Measurements from ENCODE around the gene LYL1. TPM values are rescaled to one million over a fixed set of nuclear protein-coding genes. Genes with fewer than 3 reads are reported as not detected.

The LYL1 gene
- total RNA-seq, 1 experiment from 2014 or later: 0.59 TPM

DNA sequence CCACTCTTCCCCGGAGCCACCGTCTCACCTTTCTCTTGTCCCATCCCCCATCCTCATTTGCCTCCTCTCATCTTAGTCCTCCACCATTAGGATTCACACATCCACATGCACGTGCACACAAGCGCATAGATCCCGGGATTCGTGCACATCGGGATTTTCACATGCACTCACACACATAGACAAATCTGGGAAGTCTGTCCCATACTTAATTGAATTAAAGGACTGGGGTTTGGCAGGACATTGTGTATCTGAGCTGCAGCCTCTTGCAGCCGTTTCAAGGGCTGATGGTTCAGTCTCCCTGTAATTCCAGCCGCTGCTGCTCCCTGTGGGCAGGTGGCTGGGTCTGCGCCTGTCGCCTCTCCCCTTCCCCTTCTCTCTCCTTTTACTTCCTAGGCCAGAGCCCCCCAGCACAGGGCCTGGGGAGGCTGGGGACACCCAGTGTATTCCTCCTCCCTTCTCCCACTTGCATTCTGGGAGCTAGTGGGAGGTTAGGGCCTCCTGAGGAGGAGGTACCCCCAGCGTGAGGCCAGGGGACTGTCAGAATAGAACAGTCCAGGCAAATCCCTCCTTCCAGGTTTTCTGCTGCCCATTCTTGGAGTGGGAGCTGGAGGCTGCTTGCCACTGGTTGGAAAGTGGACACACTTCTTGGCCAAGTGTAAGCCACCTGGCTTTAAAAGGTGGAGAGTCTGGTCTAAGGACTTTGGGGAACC, 43.6 kb downstream of the LYL1 start:
- Histone ChIP-seq H3K4me1 (0 out of 2 replicates have a peak, but pooled peaks cover under 1% of the 10 kb centered on the region), H3K9me3 (no peaks in the 10 kb centered on the region), H3K27me3 (replicated peaks; ENCODE audit: control insufficient read depth, insufficient read depth, low read length) (peaks cover 3% of the 10 kb centered on the region), H3K36me3 (ENCODE audit: control insufficient read depth, insufficient read depth, low read length) (no peaks in the 10 kb centered on the region), H3K4me3 (ENCODE audit: low read depth, low read length) (no peak overlapping the region)
- TF ChIP-seq, protein P1, sequence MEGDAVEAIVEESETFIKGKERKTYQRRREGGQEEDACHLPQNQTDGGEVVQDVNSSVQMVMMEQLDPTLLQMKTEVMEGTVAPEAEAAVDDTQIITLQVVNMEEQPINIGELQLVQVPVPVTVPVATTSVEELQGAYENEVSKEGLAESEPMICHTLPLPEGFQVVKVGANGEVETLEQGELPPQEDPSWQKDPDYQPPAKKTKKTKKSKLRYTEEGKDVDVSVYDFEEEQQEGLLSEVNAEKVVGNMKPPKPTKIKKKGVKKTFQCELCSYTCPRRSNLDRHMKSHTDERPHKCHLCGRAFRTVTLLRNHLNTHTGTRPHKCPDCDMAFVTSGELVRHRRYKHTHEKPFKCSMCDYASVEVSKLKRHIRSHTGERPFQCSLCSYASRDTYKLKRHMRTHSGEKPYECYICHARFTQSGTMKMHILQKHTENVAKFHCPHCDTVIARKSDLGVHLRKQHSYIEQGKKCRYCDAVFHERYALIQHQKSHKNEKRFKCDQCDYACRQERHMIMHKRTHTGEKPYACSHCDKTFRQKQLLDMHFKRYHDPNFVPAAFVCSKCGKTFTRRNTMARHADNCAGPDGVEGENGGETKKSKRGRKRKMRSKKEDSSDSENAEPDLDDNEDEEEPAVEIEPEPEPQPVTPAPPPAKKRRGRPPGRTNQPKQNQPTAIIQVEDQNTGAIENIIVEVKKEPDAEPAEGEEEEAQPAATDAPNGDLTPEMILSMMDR (IDR thresholded peaks at IDR 0.05; ENCODE audit: insufficient read depth in 1 of 2, low read depth in 1 of 2, low read length in 1 of 2, severe bottlenecking in 1 of 2, unreplicated experiment in 1 of 2): peak in 1 of 2 experiments; percentile 12
- ChIA-PET POLR2A (no interaction called here), CTCF (interaction anchor here (0.6 to 8.0 kb wide), 3 partner anchors 66 to 93 kb away, joined by 3 to 84 read pairs (median 41); no protein-coding TSS in a partner anchor)
- intact Hi-C loops (cut with micrococcal nuclease; ENCODE audit: unreplicated experiment): no loop called here
- Mint-ChIP-seq H3K4me3 (ENCODE audit: unreplicated experiment) (no peak overlapping the region), H3K9me3 (ENCODE audit: unreplicated experiment) (no peaks in the 10 kb centered on the region), H3K36me3 (ENCODE audit: insufficient read depth, unreplicated experiment) (no peaks in the 10 kb centered on the region), H3K27me3 (ENCODE audit: insufficient read depth, unreplicated experiment) (peaks cover 19% of the 10 kb centered on the region), H3K4me1 (ENCODE audit: low read depth, unreplicated experiment) (no peaks in the 10 kb centered on the region), H3K27ac (ENCODE audit: unreplicated experiment) (no peak overlapping the region)
- no TSS peak for BruUV-seq (replicated peaks)
- DNase-seq: no peak

DNA sequence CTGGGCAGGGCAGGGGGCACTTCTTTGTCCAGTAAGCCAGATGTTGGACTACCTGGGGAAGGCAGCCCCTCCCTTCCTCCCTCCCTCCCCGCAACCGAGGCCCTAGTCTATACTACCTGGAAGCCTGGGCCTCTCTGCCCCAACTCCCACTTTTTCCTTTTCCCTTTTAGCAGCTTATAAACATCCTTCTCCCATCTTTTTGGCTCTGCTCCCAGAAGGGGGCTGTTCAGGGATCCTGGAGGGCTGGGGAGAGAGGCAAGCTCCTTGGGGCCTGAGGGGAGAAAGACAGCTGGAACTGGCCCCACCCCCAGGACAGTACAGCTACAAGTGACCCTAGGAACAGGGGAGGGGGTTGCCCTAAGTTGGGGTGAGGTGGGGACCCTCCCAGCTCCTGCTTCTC, 44.9 kb downstream of the LYL1 start:
- Mint-ChIP-seq H3K27me3 (ENCODE audit: insufficient read depth, unreplicated experiment) (peaks cover 19% of the 10 kb centered on the region), H3K4me3 (ENCODE audit: unreplicated experiment) (no peak overlapping the region), H3K36me3 (ENCODE audit: insufficient read depth, unreplicated experiment) (no peaks in the 10 kb centered on the region), H3K4me1 (ENCODE audit: low read depth, unreplicated experiment) (no peaks in the 10 kb centered on the region), H3K27ac (ENCODE audit: unreplicated experiment) (no peak overlapping the region), H3K9me3 (ENCODE audit: unreplicated experiment) (no peaks in the 10 kb centered on the region)
- H3K27me3 ChIP-seq (replicated peaks; ENCODE audit: control insufficient read depth, insufficient read depth, low read length): peaks cover 7% of the 10 kb centered on the region
- intact Hi-C loops (cut with micrococcal nuclease; ENCODE audit: unreplicated experiment): no loop called here
- CTCF ChIA-PET: interaction anchor here (5.3 to 8.0 kb wide), 2 partner anchors 79 to 92 kb away, joined by 41 to 84 read pairs; no protein-coding TSS in a partner anchor
- POLR2A ChIA-PET: no interaction called here
- TF ChIP-seq, protein P1 (IDR thresholded peaks at IDR 0.05; ENCODE audit: insufficient read depth in 1 of 2, low read depth in 1 of 2, low read length in 1 of 2, severe bottlenecking in 1 of 2, unreplicated experiment in 1 of 2): no peak
- H3K4me3 ChIP-seq (ENCODE audit: low read depth, low read length): no peak overlapping the region
- H3K4me1 ChIP-seq: 0 out of 2 replicates have a peak, but pooled peaks cover 10% of the 10 kb centered on the region
- BruUV-seq (replicated peaks): no TSS peak
- no peaks in the 10 kb centered on the region for H3K36me3 ChIP-seq (ENCODE audit: control insufficient read depth, insufficient read depth, low read length)
- no peak for DNase-seq
- H3K9me3 ChIP-seq: no peaks in the 10 kb centered on the region

DNA sequence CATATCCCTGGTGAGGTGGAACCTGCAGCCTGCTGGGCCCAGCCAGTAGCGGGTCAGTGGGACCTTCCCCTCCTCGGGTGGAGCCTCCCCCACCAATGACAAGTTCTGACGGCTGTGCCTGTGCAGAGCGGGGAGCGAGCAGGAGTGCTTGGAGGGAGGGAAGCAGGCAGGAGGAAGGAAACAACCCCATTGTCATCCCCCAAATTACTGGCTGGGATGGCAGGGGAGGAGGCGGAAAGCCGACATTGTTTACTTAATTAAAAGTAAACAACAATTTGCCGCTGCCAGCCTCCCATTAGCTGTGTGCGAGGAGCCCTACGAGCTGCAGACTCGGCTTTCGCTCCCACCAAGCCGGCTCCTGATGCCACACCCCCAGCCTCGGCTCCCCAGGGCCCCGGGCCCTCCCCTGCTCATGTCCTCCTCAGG, 45.5 kb downstream of the LYL1 start:
- no TSS peak for BruUV-seq (replicated peaks)
- H3K4me3 Mint-ChIP-seq (ENCODE audit: unreplicated experiment): no peak overlapping the region
- intact Hi-C loops (cut with micrococcal nuclease; ENCODE audit: unreplicated experiment): no loop called here
- Histone ChIP-seq H3K27me3 (replicated peaks; ENCODE audit: control insufficient read depth, insufficient read depth, low read length) (peaks cover 10% of the 10 kb centered on the region), H3K4me3 (ENCODE audit: low read depth, low read length) (no peak overlapping the region), H3K4me1 (0 out of 2 replicates have a peak, but pooled peaks cover 10% of the 10 kb centered on the region), H3K9me3 (no peaks in the 10 kb centered on the region), H3K36me3 (ENCODE audit: control insufficient read depth, insufficient read depth, low read length) (no peaks in the 10 kb centered on the region)
- H3K27me3 Mint-ChIP-seq (ENCODE audit: insufficient read depth, unreplicated experiment): peaks cover 22% of the 10 kb centered on the region
- TF ChIP-seq, protein P1 (IDR thresholded peaks at IDR 0.05; ENCODE audit: insufficient read depth in 1 of 2, low read depth in 1 of 2, low read length in 1 of 2, severe bottlenecking in 1 of 2, unreplicated experiment in 1 of 2): no peak
- no peaks in the 10 kb centered on the region for H3K4me1 Mint-ChIP-seq (ENCODE audit: low read depth, unreplicated experiment)
- no peak for DNase-seq
- H3K9me3 Mint-ChIP-seq (ENCODE audit: unreplicated experiment): no peaks in the 10 kb centered on the region
- no peaks in the 10 kb centered on the region for H3K36me3 Mint-ChIP-seq (ENCODE audit: insufficient read depth, unreplicated experiment)
- ChIA-PET POLR2A (no interaction called here), CTCF (interaction anchor here (1.4 to 8.0 kb wide), 3 partner anchors 78 to 92 kb away, joined by 3 to 84 read pairs (median 41); no protein-coding TSS in a partner anchor)
- no peak overlapping the region for H3K27ac Mint-ChIP-seq (ENCODE audit: unreplicated experiment)

Measured in Caco-2 (cell line).